HG03439 (cell line): ENCODE data around the gene MC1R.
"Not testable (repeated sequence)": the region's sequence is repeated elsewhere in the genome, so short reads cannot be mapped to it uniquely, and the experiment has no call there.

Source experiments
- ATAC-seq: cut with Tn5 transposase; IDR thresholded peaks from one replicate; pipeline ENCODE4 v1.9.1; 2021; ENCODE audit warnings: mild to moderate bottlenecking, moderate library complexity; ENCODE audit not compliant: unreplicated experiment

Gene MC1R

GRCh38 chr16:89934019-89934418, 15.4 kb downstream of the MC1R start:
- not testable (repeated sequence) for ATAC-seq

- ATAC-seq, result no peak
Measured at GRCh38 chr16:89934611-89935553, 16.2 kb downstream of the MC1R start.

- ATAC-seq, result not testable (repeated sequence)
Measured at GRCh38 chr16:89935620-89936019, 17.0 kb downstream of the MC1R start.

- ATAC-seq, result no peak
Measured at GRCh38 chr16:89936034-89936433, 17.4 kb downstream of the MC1R start.

- no peak for ATAC-seq
Measured at GRCh38 chr16:89936508-89936907, 17.8 kb downstream of the MC1R start.

- no peak for ATAC-seq
Measured at GRCh38 chr16:89936981-89937380, 18.3 kb downstream of the MC1R start.

GRCh38 chr16:89938175-89938885, 19.7 kb downstream of the MC1R start:
- no peak for ATAC-seq

- no peak for ATAC-seq
Measured at GRCh38 chr16:89944773-89945172, 26.1 kb downstream of the MC1R start.

GRCh38 chr16:89945654-89946053, 27.0 kb downstream of the MC1R start:
- ATAC-seq, result no peak

- no peak for ATAC-seq
Measured at GRCh38 chr16:89946515-89946914, 27.9 kb downstream of the MC1R start.

GRCh38 chr16:89949121-89949742, 30.6 kb downstream of the MC1R start:
- ATAC-seq, result no peak

- no peak for ATAC-seq
Measured at GRCh38 chr16:89949756-89950155, 31.1 kb downstream of the MC1R start.

- no peak for ATAC-seq
Measured at GRCh38 chr16:89951509-89951908, 32.8 kb downstream of the MC1R start.

GRCh38 chr16:89952049-89952448, 33.4 kb downstream of the MC1R start:
- ATAC-seq, result no peak

GRCh38 chr16:89952551-89952950, 33.9 kb downstream of the MC1R start:
- no peak for ATAC-seq

- ATAC-seq, result no peak
Measured at GRCh38 chr16:89953671-89954406, 35.2 kb downstream of the MC1R start.

GRCh38 chr16:89954462-89954861, 35.8 kb downstream of the MC1R start:
- ATAC-seq, result no peak

- ATAC-seq, result no peak
Measured at GRCh38 chr16:89955001-89955685, 36.5 kb downstream of the MC1R start.

GRCh38 chr16:89956505-89957215, 38.0 kb downstream of the MC1R start:
- ATAC-seq, result no peak
